DOHH2 (cell line): Measurements from ENCODE around the gene GSK3A.

ENCODE experiments used
- CTCF ChIP-seq: fragments of 200-600 bp; sonication (generic); IDR thresholded peaks from one replicate; pipeline ENCODE4 v1.5.1; 2014; ENCODE audit warnings: antibody characterized with exemption, mild to moderate bottlenecking, low read depth, low read length; ENCODE audit not compliant: poor library complexity, severe bottlenecking
- EZH2phosphoT487 ChIP-seq: fragments of 200-600 bp; sonication (generic); IDR thresholded peaks from 2 replicates; pipeline ENCODE4 v1.6.1; 2017; ENCODE audit warnings: borderline replicate concordance, mild to moderate bottlenecking, antibody characterized with exemption, low read length, moderate library complexity, mixed read lengths

DNA sequence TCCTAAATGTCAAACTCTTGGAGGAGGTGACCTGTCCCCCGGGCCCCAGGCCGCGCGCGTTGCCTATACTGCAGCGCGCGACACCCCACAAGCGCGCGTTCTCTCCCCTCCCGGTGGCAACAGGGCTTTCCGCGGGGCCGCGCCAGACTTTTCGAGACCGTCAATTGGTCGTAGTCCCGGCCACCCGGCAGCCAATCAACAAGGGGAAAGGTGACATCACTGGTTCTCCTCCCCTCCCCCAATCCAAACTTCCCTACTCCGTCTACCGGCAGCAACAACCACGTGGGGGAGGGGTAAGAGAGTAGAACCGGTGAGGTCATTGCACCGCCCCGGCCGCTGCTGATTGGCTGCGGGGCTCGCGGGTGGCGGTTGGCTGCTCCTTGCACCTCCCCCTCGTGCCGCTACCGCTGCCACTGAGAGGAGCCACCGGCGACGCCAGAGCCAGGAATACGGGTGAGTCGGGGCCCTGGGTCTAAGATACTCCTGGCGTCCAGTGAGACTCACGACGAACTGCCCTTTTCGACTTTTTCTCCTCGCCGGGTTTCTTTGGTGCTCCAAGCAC lies 25.8 kb upstream of the GSK3A start:
- TF ChIP-seq CTCF = no peak
- no peak for TF ChIP-seq EZH2phosphoT487
